Loucy (cell line): ENCODE results near the gene CYP4F11.

Experiments
- EZH2phosphoT487 ChIP-seq: fragments of 200-600 bp; IDR thresholded peaks from 2 replicates; pipeline ENCODE4 v1.6.1; 2018; ENCODE audit warnings: antibody characterized with exemption, mild to moderate bottlenecking, moderate library complexity, borderline replicate concordance
- TF ChIP-seq, protein P1 (sequence below): fragments of 200-600 bp; sonication (generic); conservative IDR thresholded peaks from 2 replicates; pipeline ENCODE4 v1.5.1; 2014; ENCODE audit warnings: mild to moderate bottlenecking, antibody characterized with exemption, low read length

- TF ChIP-seq, protein P1, sequence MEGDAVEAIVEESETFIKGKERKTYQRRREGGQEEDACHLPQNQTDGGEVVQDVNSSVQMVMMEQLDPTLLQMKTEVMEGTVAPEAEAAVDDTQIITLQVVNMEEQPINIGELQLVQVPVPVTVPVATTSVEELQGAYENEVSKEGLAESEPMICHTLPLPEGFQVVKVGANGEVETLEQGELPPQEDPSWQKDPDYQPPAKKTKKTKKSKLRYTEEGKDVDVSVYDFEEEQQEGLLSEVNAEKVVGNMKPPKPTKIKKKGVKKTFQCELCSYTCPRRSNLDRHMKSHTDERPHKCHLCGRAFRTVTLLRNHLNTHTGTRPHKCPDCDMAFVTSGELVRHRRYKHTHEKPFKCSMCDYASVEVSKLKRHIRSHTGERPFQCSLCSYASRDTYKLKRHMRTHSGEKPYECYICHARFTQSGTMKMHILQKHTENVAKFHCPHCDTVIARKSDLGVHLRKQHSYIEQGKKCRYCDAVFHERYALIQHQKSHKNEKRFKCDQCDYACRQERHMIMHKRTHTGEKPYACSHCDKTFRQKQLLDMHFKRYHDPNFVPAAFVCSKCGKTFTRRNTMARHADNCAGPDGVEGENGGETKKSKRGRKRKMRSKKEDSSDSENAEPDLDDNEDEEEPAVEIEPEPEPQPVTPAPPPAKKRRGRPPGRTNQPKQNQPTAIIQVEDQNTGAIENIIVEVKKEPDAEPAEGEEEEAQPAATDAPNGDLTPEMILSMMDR, result peak; percentile 86
- no peak for TF ChIP-seq EZH2phosphoT487
Observed at GRCh38 chr19:15869109-15869555, 65.2 kb downstream of the CYP4F11 start.
